ENCODE data around the gene ARHGAP26.

ARHGAP26 gene

DNA sequence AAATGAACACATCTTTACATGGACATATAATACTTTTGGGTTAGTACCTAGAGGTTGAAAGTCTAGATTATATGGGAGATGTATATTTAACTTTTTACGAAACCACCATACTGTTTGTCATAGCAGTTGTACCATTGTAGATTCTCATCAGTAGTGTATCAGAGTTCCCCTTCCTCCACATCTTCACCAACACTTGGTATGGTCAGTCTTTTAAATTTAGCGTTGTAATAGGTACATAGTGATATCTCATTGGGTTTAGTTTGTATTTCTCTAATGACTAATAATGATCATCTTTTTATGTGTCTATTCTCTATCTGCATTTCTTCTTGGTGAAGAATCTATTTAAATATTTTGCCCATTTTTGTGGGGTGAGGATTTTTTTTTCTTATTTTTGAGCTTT lies 495.8 kb downstream of the ARHGAP26 start:
- TF ChIP-seq, protein P1, sequence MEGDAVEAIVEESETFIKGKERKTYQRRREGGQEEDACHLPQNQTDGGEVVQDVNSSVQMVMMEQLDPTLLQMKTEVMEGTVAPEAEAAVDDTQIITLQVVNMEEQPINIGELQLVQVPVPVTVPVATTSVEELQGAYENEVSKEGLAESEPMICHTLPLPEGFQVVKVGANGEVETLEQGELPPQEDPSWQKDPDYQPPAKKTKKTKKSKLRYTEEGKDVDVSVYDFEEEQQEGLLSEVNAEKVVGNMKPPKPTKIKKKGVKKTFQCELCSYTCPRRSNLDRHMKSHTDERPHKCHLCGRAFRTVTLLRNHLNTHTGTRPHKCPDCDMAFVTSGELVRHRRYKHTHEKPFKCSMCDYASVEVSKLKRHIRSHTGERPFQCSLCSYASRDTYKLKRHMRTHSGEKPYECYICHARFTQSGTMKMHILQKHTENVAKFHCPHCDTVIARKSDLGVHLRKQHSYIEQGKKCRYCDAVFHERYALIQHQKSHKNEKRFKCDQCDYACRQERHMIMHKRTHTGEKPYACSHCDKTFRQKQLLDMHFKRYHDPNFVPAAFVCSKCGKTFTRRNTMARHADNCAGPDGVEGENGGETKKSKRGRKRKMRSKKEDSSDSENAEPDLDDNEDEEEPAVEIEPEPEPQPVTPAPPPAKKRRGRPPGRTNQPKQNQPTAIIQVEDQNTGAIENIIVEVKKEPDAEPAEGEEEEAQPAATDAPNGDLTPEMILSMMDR (conservative IDR thresholded peaks at IDR 0.05; ENCODE audit: low read depth), result no peak

GRCh38 chr5:143267186-143267585 lies 497.0 kb downstream of the ARHGAP26 start:
- TF ChIP-seq, protein P1 (conservative IDR thresholded peaks at IDR 0.05; ENCODE audit: low read depth), result no peak
- ChIA-PET POLR2A (ENCODE audit: low non-redundant PET) (no interaction called here), CTCF (interaction anchor here (0.6 kb wide), 1 partner anchor 241 kb away, joined by 4 read pairs; no protein-coding TSS in a partner anchor)
- DNase-seq (ENCODE audit: low spot score), result no peak
- no peak overlapping the region for H3K27ac ChIP-seq

More for the DNA sequence above, 495.8 kb downstream of the ARHGAP26 start:
- DNase-seq (ENCODE audit: low spot score), result no peak
- H3K27ac ChIP-seq, result no peak overlapping the region
- ChIA-PET CTCF (interaction anchor here (0.6 to 0.7 kb wide), 2 partner anchors 151 to 260 kb away, joined by 3 to 6 read pairs; no protein-coding TSS in a partner anchor), POLR2A (ENCODE audit: low non-redundant PET) (interaction anchor here (0.6 kb wide), 1 partner anchor 26 kb away, joined by 3 read pairs; no protein-coding TSS in a partner anchor)

GRCh38 chr5:143268388-143268787 lies 498.2 kb downstream of the ARHGAP26 start:
- TF ChIP-seq, protein P1 (conservative IDR thresholded peaks at IDR 0.05; ENCODE audit: low read depth), result no peak
- ChIA-PET POLR2A (ENCODE audit: low non-redundant PET) (no interaction called here), CTCF (no interaction called here)
- no peak for DNase-seq (ENCODE audit: low spot score)
- H3K27ac ChIP-seq, result no peak overlapping the region

DNA sequence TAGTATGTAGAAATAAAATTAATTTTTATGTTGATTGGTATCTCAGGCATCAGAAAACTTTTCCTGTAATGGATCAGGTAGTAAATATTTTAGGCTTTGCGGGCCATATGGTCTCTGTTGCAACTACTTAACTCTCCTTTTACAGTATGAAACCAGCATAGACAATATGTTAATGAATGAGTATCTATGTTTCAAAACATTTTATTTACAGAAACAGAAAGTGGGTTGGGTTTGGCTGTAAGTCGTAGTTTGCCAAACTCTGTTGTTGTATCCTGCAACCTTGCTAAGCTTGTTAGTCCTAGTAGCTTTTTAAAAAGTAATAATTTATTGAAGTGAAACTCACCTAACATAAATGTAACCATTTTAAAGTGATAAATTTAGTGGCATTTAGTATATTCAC lies 501.3 kb downstream of the ARHGAP26 start:
- CTCF ChIA-PET, result interaction anchor here (0.6 kb wide), 1 partner anchor 23 kb away, joined by 3 read pairs; no protein-coding TSS in a partner anchor

DNA sequence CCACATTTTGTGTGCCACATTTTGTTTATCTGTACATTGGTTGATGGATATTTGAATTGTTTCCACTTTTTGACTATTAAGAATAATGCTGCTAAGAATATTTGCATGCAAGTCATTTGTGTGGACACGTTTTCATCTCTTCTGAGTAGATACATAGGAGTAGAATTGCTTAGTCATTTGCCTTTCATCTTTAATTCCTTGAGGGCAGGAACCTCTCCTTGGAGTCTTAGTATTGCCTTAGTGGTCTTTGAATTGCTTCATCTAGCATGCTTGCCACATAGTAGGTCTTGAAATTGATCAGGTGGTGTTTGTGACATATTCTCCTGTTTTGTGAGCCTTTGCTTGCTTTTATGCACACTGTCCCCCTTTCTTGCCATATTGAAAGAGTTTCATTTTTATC lies 504.8 kb downstream of the ARHGAP26 start:
- ChIA-PET CTCF (no interaction called here), POLR2A (ENCODE audit: low non-redundant PET) (no interaction called here)
- DNase-seq (ENCODE audit: low spot score), result no peak
- H3K27ac ChIP-seq, result no peak overlapping the region
- TF ChIP-seq, protein P1 (conservative IDR thresholded peaks at IDR 0.05; ENCODE audit: low read depth), result no peak

More for the DNA sequence above, 501.3 kb downstream of the ARHGAP26 start:
- POLR2A ChIA-PET (ENCODE audit: low non-redundant PET), result no interaction called here
- no peak overlapping the region for H3K27ac ChIP-seq
- TF ChIP-seq, protein P1 (conservative IDR thresholded peaks at IDR 0.05; ENCODE audit: low read depth), result no peak
- DNase-seq (ENCODE audit: low spot score), result no peak

DNA sequence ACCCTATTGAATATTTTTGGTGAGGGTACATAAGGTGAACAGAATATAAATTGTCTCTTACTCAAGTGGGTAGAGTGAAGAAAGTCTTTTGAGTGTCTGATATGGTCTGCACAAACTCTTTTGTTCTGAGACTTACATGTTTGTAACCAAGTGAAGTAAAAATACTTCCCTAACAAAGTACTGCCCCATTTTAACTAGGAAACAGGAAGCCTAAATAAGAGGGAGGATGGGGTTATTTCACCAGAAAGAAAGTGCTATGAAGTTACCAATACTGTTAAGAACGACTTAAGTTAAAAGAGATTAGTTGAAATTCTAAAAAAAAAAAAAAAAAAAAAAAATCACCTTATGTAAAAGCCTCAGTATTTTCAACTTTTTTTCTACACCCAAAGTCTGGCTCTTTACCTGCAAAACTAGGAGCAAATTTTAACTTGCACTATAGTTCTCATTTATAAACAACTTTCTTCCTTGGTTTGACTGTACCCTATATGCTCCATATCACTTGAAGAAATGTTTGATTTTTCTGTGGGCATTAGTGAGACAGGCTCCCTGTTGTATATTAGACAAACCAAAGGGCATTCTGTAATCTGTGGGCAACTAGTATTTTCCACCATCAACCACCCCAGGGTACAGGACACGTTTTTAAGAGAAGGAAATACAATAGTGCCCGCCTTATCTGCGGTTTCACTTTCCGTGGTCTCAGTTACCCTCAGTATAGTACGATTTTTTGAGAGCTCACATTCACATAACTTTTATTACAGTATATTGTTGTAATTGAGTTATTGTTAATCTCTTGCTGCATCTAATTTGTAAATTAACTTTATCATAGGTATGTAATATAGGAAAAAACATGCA lies 505.6 kb downstream of the ARHGAP26 start:
- DNase-seq (ENCODE audit: low spot score), result no peak
- ChIA-PET POLR2A (ENCODE audit: low non-redundant PET) (no interaction called here), CTCF (interaction anchor here (0.7 kb wide), 1 partner anchor 408 kb away, joined by 3 read pairs; no protein-coding TSS in a partner anchor)
- no peak overlapping the region for H3K27ac ChIP-seq
- TF ChIP-seq, protein P1 (conservative IDR thresholded peaks at IDR 0.05; ENCODE audit: low read depth), result no peak
